RWPE1 (cell line): Measurements from ENCODE around the gene ADGRV1.

Experiments
- CTCF ChIA-PET: fragments of 350-600 bp; sonication (Branson Sonifier 250); formaldehyde crosslinking; extraction: SDS; loops from one replicate; lab custom pipeline; 2021; lab: Yijun Ruan, JAX
- POLR2A ChIA-PET: fragments of 400-600 bp; formaldehyde crosslinking; extraction: SDS; loops from one replicate; lab custom pipeline; 2020; ENCODE audit warnings: antibody characterized with exemption; ENCODE audit not compliant: low non-redundant PET; lab: Yijun Ruan, JAX
- DNase-seq: peaks from one replicate; pipeline ENCODE4 v3.0.0; 2012; ENCODE audit warnings: low spot score
- H3K27ac ChIP-seq: fragments of 450-650 bp; 2 replicates; pipeline ENCODE4 v1.5.1; 2017
- CTCF ChIP-seq: fragments of 450-650 bp; conservative IDR thresholded peaks from 2 replicates; pipeline ENCODE4 v1.5.1; 2017; ENCODE audit warnings: low read depth, mild to moderate bottlenecking

The ADGRV1 gene

GRCh38 chr5:90878081-90878480 lies 319.5 kb downstream of the ADGRV1 start:
- CTCF ChIA-PET = interaction anchor here (0.5 to 0.6 kb wide), 4 partner anchors 241 to 868 kb away, joined by 3 to 4 read pairs (median 4); no protein-coding TSS in a partner anchor
- DNase-seq = no peak
- POLR2A ChIA-PET = no interaction called here
- no peak overlapping the region for H3K27ac ChIP-seq
- TF ChIP-seq CTCF = no peak

DNA sequence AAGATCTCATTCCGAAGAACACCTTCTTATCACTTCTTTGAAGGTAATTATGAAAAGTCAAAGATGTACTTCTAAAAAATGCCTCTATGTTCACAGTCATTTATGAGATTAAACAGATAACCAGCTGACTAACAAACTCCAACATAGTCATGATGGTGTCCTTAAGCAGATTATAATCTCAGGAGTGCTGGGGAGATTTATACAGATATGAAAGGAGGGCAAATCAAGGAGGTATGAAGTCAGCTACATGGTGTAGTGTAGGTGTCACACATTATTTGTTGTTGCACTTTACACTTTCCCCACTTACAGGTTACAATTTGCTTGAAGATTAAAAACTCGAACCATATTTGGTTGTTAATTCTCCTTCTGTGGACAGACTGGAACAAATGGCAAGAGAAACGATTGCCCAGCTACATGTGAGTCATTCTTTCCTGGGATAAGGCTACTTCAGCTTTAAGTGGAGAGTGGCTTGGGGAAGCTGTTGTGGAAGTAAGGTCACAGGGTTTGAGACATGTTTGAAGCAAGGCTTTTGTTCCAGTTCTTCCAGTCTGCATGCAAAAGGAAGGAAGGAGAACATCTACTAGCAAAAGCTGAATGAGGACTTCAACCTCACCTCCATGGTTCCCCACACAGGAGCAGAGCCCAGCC lies 320.1 kb downstream of the ADGRV1 start:
- no peak overlapping the region for H3K27ac ChIP-seq
- POLR2A ChIA-PET = no interaction called here
- TF ChIP-seq CTCF = no peak
- peak; percentile 32 for DNase-seq
- CTCF ChIA-PET = interaction anchor here (0.5 kb wide), 1 partner anchor 387 kb away, joined by 4 read pairs; no protein-coding TSS in a partner anchor

DNA sequence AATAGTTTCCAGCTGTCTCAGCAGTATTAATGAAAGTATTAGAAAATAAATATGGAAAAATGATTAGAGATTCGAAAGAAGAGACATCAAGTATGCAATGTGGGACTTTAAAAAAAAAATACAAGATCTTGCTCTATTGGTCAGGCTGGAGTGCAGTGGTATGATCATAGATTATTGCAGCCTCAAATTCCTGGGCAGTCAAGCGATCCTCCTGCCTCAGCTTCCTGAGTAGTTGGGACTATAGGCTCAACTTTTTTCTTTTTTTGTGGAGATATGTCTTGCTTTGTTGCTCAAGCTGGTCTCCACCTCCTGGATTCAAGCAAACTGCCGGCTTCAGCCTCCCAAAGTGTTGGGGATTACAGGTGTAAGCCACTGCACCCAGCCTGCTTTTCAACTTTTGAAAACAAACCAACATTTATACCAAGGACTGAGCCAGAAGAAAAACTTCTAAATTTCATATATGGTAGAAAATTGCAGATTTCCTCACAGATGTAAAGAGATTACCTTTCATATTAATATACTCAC lies 323.1 kb downstream of the ADGRV1 start:
- CTCF ChIA-PET = interaction anchor here (0.6 kb wide), 1 partner anchor 190 kb away, joined by 3 read pairs; no protein-coding TSS in a partner anchor

DNA sequence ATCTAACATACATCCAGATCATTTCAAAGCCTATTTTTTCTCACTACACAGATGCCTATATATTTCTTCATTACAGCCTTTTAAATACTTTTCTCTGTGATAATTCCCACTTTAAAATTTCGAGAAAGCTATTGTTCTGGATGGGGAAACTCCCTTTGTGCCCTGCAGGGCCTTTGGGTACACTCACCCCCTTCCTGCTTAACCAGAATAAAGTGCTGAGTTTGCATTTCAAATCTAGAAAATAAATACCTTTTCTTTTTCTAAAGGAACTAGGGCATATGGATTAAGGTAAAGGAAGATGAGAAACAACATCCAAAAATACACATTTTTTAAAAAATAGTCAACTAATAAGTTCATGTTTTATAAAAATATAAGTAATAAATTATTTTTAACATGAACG lies 323.9 kb downstream of the ADGRV1 start:
- TF ChIP-seq CTCF = no peak
- H3K27ac ChIP-seq = no peak overlapping the region
- DNase-seq = no peak
- POLR2A ChIA-PET = no interaction called here
- CTCF ChIA-PET = interaction anchor here (1.0 to 1.1 kb wide), 2 partner anchors 17 to 18 kb away, joined by 3 to 6 read pairs; no protein-coding TSS in a partner anchor

More for the DNA sequence above, 323.1 kb downstream of the ADGRV1 start:
- TF ChIP-seq CTCF = no peak
- DNase-seq = no peak
- H3K27ac ChIP-seq = no peak overlapping the region
- POLR2A ChIA-PET = no interaction called here

DNA sequence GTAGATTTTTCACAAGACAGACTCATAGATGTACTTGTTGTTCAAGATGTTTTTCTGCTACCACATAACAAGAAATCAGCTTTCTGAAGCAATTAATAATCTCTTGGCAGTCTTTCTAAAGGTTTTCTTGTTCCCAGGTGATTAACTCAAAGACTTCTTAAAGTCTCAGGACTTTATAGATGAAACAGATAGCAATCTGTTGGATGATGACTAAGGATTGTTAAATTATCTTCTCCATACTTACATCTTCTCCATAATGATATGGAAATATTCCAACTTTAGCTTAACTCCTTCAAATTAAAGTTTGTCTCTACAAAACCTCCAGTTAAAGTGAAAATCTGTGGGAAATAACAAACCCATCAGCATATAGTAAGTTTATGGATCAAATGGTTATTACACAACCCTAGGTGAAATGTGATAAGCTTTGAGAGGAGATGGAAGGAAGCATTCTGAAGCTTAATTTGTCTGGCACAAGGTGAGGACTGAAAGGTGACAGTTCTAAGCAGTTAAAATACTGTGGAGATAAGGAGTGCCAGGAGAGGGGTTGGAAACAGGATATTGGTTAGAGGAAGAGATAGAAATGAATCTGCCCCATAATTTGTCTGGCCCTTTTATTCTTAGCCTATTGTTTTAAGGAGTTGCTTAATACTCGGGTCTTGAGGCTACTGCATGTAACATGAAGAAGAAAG lies 326.7 kb downstream of the ADGRV1 start:
- TF ChIP-seq CTCF = no peak
- H3K27ac ChIP-seq = no peak overlapping the region
- CTCF ChIA-PET = interaction anchor here (0.5 to 0.6 kb wide), 2 partner anchors 19 to 163 kb away, joined by 3 to 5 read pairs; no protein-coding TSS in a partner anchor
- POLR2A ChIA-PET = no interaction called here
- DNase-seq = no peak

DNA sequence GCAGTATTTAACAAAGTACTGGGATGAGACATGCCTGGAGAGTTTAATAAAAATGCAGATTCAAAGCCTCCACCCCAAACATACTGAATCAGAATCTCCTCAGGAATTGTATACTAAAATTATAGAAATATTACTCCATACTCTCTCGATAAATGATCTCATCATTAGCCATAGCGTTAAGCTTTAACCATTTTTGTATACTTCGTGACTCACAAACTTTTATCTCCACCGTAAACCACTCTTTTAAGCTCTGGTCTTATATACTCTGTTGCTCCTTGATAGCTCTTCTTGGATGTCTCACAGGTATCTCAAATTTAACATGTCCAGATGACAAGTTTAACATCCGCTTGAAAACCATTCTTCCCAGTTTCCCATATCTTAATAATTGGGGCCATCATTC lies 327.8 kb downstream of the ADGRV1 start:
- TF ChIP-seq CTCF = no peak
- ChIA-PET POLR2A (no interaction called here), CTCF (no interaction called here)
- DNase-seq = peak; percentile 79
- no peak overlapping the region for H3K27ac ChIP-seq
